NCI-H146 treated with DMSO at 0.1 percent for 48 hours (cell line): Measurements from ENCODE around the gene IGFBP3.
"Not testable (repeated sequence)": the region's sequence is repeated elsewhere in the genome, so short reads cannot be mapped to it uniquely, and the experiment has no call there.

Source experiments
- DNase-seq: peaks from one replicate; lab custom pipeline; 2025; ENCODE audit not compliant: unreplicated experiment; lab: John Stamatoyannopoulos, UW

The IGFBP3 gene

GRCh38 chr7:45920502-45921380 is at the start of gene IGFBP3:
TSS of gene IGFBP3 (minus strand) at chr7:45921272. CDS start at chr7:45921140, 132 bp downstream.
- DNase-seq, result peak; percentile 33

GRCh38 chr7:45970454-45970853 is 49.4 kb upstream of the IGFBP3 start:
- DNase-seq, result no peak

DNA sequence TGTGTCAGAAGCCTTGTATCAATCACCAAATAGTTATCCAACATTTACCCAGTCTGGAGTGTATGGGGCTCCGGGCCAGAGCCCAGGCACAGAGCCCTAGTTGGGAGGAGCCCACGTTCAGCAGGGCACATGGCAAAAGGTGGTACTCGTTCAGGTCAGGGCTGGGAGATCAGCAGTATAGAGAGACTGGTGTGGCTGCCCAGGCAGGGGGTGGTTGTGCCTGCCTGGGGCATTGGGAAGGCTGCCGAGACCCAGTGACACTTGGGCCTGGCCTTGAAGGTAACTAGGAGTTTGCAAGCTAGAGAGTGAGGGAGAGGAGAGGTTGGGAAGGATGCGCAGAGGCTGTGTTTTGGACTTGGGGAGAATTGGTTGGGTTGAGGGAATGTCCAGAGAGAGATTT is 48.9 kb upstream of the IGFBP3 start:
- no peak for DNase-seq

GRCh38 chr7:45968856-45969541 is 47.9 kb upstream of the IGFBP3 start:
- DNase-seq, result no peak

DNA sequence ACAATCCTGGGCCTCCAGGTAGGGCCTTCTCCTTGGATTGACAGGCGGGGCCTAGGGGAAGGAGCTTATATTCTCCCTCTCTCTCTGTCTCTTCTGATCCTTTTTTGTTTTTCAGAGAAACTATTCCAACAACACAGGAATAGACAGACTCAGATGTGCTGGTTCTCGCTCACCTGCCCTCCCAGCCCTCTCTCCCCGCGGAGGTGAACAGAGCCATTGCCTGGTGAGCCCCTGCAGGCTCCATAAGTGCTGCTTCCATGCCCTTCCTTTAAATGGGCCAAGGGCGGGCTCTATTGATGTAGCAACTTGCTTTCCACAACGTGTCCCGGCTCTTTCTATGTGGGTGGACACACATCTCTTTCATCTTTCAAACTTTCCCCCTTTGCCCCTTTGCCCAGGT is 47.2 kb upstream of the IGFBP3 start:
- no peak for DNase-seq

DNA sequence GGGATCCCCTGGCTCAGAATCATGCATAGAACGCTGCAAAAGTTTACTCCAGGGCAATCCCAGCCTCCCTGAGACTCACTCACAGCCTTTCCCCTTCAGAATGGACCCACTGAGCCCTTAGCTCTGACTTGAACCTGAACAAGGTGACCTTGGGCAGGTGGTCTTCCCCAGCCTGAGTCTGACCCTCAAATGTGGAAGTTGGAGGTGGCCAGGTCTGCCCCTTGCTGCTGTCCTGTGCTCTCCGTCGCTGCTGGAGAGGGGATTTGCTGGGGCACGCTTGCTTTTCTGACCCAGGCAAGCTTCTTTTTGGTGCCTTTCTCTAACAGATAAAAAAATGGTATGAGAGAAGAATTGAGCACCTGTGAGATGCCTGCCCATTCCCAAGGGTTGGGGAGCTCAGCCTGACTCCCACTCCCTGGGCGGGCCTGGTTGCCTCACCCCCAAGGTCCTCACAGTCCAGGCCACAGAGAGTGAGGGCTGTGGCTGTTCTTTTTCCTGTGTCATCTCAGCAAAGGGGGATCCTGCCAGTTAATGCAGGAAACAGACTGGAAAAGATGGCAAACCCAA is 46.6 kb upstream of the IGFBP3 start:
- DNase-seq, result no peak

- no peak for DNase-seq
Measured at GRCh38 chr7:45962861-45963260, 41.8 kb upstream of the IGFBP3 start.

GRCh38 chr7:45957721-45958120 is 36.6 kb upstream of the IGFBP3 start:
- no peak for DNase-seq

GRCh38 chr7:45955286-45955685 is 34.2 kb upstream of the IGFBP3 start:
- no peak for DNase-seq

DNA sequence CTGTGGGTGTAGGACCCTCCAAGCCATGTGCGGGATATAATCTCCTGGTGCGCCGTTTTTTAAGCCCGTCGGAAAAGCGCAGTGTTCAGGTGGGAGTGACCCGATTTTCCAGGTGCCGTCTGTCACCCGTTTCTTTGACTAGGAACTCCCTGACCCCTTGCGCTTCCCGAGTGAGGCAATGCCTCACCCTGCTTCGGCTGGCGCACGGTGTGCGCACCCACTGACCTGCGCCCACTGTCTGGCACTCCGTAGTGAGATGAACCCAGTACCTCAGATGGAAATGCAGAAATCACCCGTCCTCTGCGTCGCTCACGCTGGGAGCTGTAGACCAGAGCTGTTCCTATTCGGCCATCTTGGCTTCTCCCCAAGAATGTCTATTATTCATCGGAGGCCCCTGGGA is 32.0 kb upstream of the IGFBP3 start:
- not testable (repeated sequence) for DNase-seq

DNA sequence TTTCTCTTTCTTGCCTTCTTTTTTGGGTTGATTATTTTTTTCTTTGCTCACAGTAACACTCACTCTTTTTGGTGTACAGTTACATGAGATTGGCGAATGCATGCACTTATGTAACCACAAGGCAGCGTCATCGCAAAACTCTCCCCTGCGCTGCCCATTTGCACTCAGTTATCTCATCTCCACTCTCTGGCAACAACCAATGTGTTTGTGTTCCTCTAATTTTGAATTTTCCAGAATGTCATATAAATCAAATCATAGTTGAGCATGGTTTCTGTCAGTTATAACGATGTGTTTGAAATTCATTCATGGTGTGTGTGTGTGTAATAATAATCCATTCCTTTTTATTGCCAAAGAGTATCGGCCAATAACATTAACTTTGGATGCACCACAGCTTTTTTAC is 23.0 kb upstream of the IGFBP3 start:
- DNase-seq, result no peak

DNA sequence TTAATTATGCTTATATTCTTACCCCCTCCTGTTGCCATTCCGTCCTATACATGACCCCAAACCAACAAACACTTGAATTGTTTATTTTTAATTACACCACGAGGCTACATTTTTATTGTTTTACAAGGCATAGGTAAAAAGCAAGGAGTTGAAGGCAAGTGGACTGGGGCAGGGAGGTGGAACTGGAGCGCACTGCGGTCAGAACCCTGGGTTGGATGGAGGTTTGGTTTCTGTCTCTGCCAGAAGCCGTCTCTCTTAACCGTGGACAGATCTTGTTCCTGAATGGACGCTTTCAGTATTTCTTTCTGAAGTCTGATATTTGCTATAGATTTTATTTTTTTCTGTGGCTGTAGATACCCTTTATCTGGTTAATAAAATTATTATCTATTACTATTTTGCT is 19.9 kb upstream of the IGFBP3 start:
- DNase-seq, result no peak

DNA sequence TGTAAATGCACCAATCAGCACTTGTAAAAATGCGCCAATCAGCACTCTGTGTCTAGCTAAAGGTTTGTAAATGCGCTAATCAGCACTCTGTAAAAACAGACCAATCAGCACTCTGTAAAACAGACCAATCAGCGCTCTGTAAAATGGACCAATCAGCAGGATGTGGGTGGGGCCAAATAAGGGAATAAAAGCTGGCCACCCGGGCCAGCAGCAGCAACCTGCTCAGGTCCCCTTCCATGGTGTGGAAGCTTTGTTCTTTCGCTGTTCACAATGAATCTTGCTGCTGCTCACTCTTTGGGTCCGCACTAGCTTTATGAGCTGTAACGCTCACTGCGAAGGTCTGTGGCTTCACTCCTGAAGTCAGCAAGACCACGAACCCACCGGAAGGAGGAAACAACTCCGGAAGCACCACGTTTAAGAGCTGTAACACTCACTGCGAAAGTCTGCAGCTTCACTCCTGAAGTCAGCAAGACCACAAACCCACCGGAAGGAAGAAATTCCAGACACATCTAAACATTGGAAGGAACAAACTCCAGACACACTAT is 19.2 kb upstream of the IGFBP3 start:
- DNase-seq, result not testable (repeated sequence)

GRCh38 chr7:45939574-45939973 is 18.5 kb upstream of the IGFBP3 start:
- DNase-seq, result no peak

DNA sequence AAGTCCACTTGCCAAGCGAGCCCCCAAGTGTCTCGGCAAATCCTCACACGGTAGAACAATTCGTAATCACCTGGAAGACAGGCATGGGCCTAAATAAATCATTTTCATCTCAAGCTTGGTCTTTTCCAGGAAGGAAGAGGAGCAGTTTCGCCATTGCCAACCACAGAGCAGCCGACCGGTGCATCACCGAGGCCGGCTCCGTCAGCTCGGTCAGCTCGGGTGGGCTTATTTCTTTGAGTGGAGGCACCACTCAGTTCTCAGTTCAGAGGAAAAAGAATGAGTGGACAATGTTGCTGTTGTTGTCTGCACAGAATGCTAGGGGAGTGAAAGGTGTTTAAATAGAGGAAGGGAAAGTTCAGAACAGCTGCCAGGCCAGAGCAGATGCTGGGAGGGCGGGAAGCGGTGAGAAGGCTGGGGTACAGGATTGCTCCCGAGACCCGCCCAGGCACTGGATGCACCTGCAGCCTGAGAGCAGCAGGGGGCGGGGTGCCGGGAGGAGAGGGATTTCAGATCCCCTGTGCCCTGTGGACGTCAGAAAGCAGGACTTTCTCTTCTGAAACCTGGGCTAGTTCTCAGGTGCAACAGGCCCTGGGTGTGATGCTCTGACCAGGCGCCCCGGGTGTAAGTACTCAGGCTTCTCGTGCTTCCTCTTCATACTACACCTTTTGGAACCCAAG is 17.7 kb upstream of the IGFBP3 start:
- no peak for DNase-seq

DNA sequence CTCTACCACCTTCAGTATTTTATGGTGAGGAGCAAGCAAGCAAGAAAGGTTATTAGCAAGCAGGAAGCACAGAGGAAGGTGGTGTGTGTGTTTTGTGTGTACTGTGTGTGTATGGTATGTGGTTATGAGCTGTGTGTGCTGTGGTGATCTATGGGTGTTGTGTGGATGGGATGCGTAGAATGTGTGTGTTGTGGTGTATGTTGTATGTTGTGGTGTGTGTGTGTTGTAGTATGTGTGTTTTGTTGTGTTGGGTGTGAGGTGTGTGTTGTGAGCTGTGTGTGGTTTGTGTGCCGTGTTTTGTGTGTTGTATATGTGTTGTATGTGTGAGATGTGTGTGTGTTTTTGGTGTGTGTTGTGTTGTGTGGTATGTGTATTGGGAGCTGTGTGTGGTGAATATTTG is 16.8 kb upstream of the IGFBP3 start:
- DNase-seq, result no peak

DNA sequence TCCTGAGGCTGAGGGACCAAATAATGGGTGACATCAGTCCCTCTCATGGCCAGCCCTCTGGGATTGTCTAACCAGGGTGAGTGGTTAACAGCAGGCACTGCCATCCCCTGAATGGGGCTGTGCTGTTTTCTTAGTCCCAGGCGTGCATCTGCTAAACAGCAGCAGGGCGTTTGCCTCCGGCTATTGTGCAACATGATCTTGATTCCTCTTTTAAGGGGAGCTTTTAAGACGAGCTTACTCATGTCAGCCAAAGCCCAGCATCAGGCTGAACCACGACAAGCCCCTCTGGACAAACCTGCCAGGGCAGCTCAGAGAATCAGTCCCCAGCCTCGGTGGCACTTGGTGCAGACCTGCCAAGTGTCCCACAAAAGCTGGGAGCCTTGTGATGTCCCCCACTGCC is 16.2 kb upstream of the IGFBP3 start:
- DNase-seq, result no peak

GRCh38 chr7:45930967-45931366 is 9.9 kb upstream of the IGFBP3 start:
- no peak for DNase-seq

- DNase-seq, result no peak
Measured at GRCh38 chr7:45927721-45928120, 6.6 kb upstream of the IGFBP3 start.

- no peak for DNase-seq
Measured at GRCh38 chr7:45924283-45924682, 3.2 kb upstream of the IGFBP3 start.

DNA sequence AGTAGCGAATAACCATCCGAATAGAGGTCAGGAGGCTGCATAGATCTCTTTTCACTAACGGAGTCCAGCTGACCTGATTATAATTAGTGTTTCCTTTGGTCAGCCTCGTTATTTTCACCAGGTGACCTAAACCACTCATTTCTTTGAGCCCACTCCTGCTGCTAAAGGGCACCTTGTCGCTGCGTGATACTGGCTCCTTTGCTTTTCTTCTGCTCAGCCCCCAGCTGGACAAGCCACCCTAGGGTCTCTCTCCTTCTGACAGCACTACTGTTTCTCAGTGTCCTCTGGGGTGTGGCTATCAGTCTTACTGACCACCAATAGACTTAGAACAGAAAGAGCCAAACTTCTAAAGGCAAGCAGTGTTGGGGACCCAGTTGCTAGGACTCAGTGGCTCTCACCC is 2.7 kb upstream of the IGFBP3 start:
- no peak for DNase-seq
